ENCODE data around the gene DYDC2. TPM values are rescaled to one million over a fixed set of nuclear protein-coding genes. Genes with fewer than 3 reads are reported as not detected.
A peak's percentile ranks its signal among the peaks of the same experiment; 100 is the strongest.

Gene DYDC2
- total RNA-seq, 4 donors from 2014 or later: not detected

- Histone ChIP-seq H3K36me3 (no peaks in the 10 kb centered on the region), H3K27ac (no peak overlapping the region), H3K4me1 (no peaks in the 10 kb centered on the region), H3K9me3 (no peaks in the 10 kb centered on the region), H3K4me3 (no peak overlapping the region), H3K27me3 (no peaks in the 10 kb centered on the region)
- no peak for TF ChIP-seq CTCF (IDR thresholded peaks at IDR 0.05)
- no peak for TF ChIP-seq POLR2AphosphoS5 (IDR thresholded peaks at IDR 0.05)
- TF ChIP-seq POLR2A (IDR thresholded peaks at IDR 0.05): no peak
- TF ChIP-seq EP300 (IDR thresholded peaks at IDR 0.05): no peak
- WGBS, 2 donors (ENCODE audit: low coverage in 1 of 2): 46 to 58% methylated on average over 3 of the region's 3 CpGs
- no peak for ATAC-seq
Measured at GRCh38 chr10:80379701-80380100, 23.1 kb downstream of the DYDC2 start.

DNA sequence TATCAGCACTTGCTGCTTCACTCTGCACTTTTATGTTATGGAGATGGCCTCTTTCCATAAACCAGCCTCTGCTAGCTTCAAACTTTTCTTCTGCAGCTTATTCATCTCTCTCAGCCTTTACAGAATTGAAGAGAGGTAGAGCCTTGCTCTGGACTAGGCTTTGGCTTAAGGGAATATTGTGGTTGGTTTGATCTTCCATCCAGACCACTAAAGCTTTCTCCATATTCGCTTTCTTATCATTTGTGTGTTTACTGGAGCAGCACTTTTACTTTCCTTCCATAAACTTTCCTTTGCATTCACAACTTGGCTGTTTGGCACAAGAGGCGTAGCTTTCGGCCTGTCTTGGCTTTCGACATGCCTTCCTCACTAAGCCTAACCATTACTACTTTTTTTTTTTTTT is 23.6 kb downstream of the DYDC2 start:
- H3K27ac ChIP-seq: no peak overlapping the region
- H3K4me3 ChIP-seq: no peak overlapping the region
- no peak for ATAC-seq
- H3K36me3 ChIP-seq: no peaks in the 10 kb centered on the region
- 27 to 77% methylated on average over 4 of the region's 4 CpGs for WGBS, 2 donors (ENCODE audit: low coverage in 1 of 2)
- no peaks in the 10 kb centered on the region for H3K4me1 ChIP-seq
- no peak for TF ChIP-seq EP300 (IDR thresholded peaks at IDR 0.05)
- TF ChIP-seq POLR2AphosphoS5 (IDR thresholded peaks at IDR 0.05): no peak
- TF ChIP-seq CTCF (IDR thresholded peaks at IDR 0.05): no peak
- TF ChIP-seq POLR2A (IDR thresholded peaks at IDR 0.05): no peak
- no peaks in the 10 kb centered on the region for H3K27me3 ChIP-seq
- H3K9me3 ChIP-seq: no peaks in the 10 kb centered on the region

DNA sequence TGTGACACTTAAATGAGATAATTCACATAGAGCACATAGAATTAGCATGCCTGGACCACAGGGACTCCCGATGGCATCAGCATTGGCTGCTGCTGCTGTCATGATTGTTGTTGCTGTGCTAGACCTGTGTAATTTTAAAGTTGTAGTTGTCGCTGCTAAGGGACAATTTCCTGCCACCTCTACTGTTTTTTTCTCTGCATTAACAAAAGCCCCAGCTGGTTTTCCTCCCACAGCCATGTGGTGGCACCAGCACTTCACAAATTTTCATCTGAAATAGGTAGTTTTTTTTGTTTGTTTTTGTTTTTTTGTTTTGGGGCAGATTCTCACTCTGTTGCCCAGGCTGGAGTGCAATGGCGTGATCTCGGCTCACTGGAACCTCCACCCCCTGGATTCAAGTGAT is 26.4 kb downstream of the DYDC2 start:
- ATAC-seq: no peak
- Histone ChIP-seq H3K27ac (no peak overlapping the region), H3K27me3 (no peaks in the 10 kb centered on the region), H3K36me3 (no peaks in the 10 kb centered on the region), H3K9me3 (no peaks in the 10 kb centered on the region), H3K4me3 (no peak overlapping the region), H3K4me1 (no peaks in the 10 kb centered on the region)
- TF ChIP-seq CTCF (IDR thresholded peaks at IDR 0.05) (peak in 3 of 4 experiments; percentile 19 to 64 (median 47)), POLR2AphosphoS5 (IDR thresholded peaks at IDR 0.05) (no peak), EP300 (IDR thresholded peaks at IDR 0.05) (no peak)
- whole genome bisulfite sequencing, 2 donors (ENCODE audit: low coverage in 1 of 2): 5 to 30% methylated on average over 2 to 3 of the region's 4 CpGs

- H3K9me3 ChIP-seq: no peaks in the 10 kb centered on the region
- 71 to 83% methylated on average over 1 to 3 of the region's 9 CpGs for WGBS, 2 donors (ENCODE audit: low coverage in 1 of 2)
- H3K27me3 ChIP-seq: peaks cover 11% of the 10 kb centered on the region
- H3K4me1 ChIP-seq: peaks cover 0 to 4% (median 0%) of the 10 kb centered on the region in 3 donors
- TF ChIP-seq POLR2AphosphoS5 (IDR thresholded peaks at IDR 0.05) (no peak), POLR2A (IDR thresholded peaks at IDR 0.05) (no peak), EP300 (IDR thresholded peaks at IDR 0.05) (no peak), CTCF (IDR thresholded peaks at IDR 0.05) (no peak)
- H3K27ac ChIP-seq: no peak overlapping the region
- H3K4me3 ChIP-seq: no peak overlapping the region
- no peaks in the 10 kb centered on the region for H3K36me3 ChIP-seq
- no peak for ATAC-seq
Measured at GRCh38 chr10:80390740-80391139, 34.2 kb downstream of the DYDC2 start.

DNA sequence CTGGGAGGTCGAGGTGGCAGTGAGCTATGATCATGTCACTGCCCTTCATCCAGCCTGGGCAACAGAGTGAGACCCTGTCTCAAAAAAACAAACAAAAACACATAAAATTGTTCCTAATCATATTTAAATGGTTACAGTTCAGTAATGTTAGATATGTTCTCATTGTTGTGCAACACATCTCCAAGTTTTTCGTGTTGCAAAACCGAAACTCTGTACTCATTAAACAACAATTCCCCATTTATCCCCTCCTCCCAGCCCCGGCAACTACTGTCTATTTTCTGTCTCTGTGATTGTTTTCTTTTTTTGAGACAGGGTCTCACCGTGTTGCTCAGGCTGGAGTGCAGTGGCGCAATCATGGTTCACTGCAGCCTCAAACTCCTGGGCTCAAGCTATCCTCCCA is 35.7 kb downstream of the DYDC2 start:
- 79 to 82% methylated on average over 5 to 6 of the region's 6 CpGs for WGBS, 2 donors (ENCODE audit: low coverage in 1 of 2)
- Histone ChIP-seq H3K9me3 (no peaks in the 10 kb centered on the region), H3K4me3 (no peak overlapping the region), H3K36me3 (no peaks in the 10 kb centered on the region), H3K27ac (no peak overlapping the region), H3K4me1 (peaks cover 0 to 4% (median 0%) of the 10 kb centered on the region in 3 donors), H3K27me3 (peaks cover 19% of the 10 kb centered on the region)
- no peak for ATAC-seq
- no peak for TF ChIP-seq EP300 (IDR thresholded peaks at IDR 0.05)
- TF ChIP-seq POLR2A (IDR thresholded peaks at IDR 0.05): no peak
- TF ChIP-seq POLR2AphosphoS5 (IDR thresholded peaks at IDR 0.05): no peak
- TF ChIP-seq CTCF (IDR thresholded peaks at IDR 0.05): no peak

Measured in gastroesophageal sphincter (tissue), 4 donors.